Adrenal gland (tissue), 5 donors: Measurements from ENCODE around the gene SAFB.

Source experiments
- POLR2A ChIP-seq, 2 donors: fragments of 450-650 bp; IDR thresholded peaks; one replicate each; pipeline ENCODE4 v1.6.1; 2017; ENCODE audit warnings: antibody characterized with exemption in 2 of 2, mild to moderate bottlenecking in 2 of 2, moderate library complexity in 1 of 2
- TF ChIP-seq, protein P1 (sequence below), 6 experiments: fragments of 450-650 bp in 4 of 6; fragments of 200-600 bp in 2 of 6; sonication (generic) in 1 of 6; IDR thresholded peaks; 1 replicate in 5 of 6; 2 replicates in 1 of 6; pipeline versions ENCODE4 v1.5.1 to v1.8.0; 2016 to 2021; ENCODE audit warnings: antibody characterized with exemption in 6 of 6, mild to moderate bottlenecking in 2 of 6, moderate library complexity in 1 of 6
- donor health status: DM: no; HTN: no; CAD: no.

- TF ChIP-seq, protein P1, sequence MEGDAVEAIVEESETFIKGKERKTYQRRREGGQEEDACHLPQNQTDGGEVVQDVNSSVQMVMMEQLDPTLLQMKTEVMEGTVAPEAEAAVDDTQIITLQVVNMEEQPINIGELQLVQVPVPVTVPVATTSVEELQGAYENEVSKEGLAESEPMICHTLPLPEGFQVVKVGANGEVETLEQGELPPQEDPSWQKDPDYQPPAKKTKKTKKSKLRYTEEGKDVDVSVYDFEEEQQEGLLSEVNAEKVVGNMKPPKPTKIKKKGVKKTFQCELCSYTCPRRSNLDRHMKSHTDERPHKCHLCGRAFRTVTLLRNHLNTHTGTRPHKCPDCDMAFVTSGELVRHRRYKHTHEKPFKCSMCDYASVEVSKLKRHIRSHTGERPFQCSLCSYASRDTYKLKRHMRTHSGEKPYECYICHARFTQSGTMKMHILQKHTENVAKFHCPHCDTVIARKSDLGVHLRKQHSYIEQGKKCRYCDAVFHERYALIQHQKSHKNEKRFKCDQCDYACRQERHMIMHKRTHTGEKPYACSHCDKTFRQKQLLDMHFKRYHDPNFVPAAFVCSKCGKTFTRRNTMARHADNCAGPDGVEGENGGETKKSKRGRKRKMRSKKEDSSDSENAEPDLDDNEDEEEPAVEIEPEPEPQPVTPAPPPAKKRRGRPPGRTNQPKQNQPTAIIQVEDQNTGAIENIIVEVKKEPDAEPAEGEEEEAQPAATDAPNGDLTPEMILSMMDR (IDR thresholded peaks at IDR 0.05), result no peak
- TF ChIP-seq POLR2A (IDR thresholded peaks at IDR 0.05), result no peak
These were observed 9.8 kb downstream of the SAFB start for GRCh38 chr19:5632657-5633056.
